Suprapubic skin (tissue), 4 donors: Measurements from ENCODE around the gene LRIG3.

Experiments
- POLR2A ChIP-seq, 2 donors: fragments of 450-650 bp; IDR thresholded peaks; one replicate each; pipeline ENCODE4 v1.6.1; 2017; ENCODE audit warnings: antibody characterized with exemption in 2 of 2, mild to moderate bottlenecking in 2 of 2, moderate library complexity in 2 of 2
- POLR2AphosphoS5 ChIP-seq, 3 donors: sonication (generic); formaldehyde crosslinking; IDR thresholded peaks; one replicate each; pipeline ENCODE4 v1.6.1; 2017; ENCODE audit warnings: antibody characterized with exemption in 3 of 3
- TF ChIP-seq, protein P1 (sequence below), 2 donors: fragments of 200-600 bp in 1 of 2; fragments of 450-650 bp in 1 of 2; sonication (generic) in 1 of 2; IDR thresholded peaks; one replicate each; pipeline ENCODE4 v1.5.1; 2016 to 2019; ENCODE audit warnings: antibody characterized with exemption in 2 of 2, mild to moderate bottlenecking in 1 of 2, moderate library complexity in 1 of 2

DNA sequence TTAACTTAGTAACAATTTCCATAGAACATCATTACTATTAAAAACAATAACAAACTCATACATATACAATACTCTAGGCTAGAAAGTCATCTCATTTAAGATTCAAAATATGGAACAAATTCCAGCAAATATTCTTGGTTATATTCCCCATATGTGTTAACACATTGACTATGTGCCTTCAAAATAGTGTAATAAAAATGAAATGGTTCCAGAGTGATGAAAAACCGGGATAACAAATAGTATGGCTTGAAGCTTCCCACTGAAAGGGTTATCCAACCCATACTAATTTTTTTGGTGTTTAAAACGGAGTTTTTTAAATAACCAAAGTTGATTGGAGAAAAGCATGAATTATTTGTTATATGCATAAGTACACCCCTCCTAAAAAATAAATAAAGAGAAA, 5.3 kb downstream of the LRIG3 start:
- TF ChIP-seq, protein P1, sequence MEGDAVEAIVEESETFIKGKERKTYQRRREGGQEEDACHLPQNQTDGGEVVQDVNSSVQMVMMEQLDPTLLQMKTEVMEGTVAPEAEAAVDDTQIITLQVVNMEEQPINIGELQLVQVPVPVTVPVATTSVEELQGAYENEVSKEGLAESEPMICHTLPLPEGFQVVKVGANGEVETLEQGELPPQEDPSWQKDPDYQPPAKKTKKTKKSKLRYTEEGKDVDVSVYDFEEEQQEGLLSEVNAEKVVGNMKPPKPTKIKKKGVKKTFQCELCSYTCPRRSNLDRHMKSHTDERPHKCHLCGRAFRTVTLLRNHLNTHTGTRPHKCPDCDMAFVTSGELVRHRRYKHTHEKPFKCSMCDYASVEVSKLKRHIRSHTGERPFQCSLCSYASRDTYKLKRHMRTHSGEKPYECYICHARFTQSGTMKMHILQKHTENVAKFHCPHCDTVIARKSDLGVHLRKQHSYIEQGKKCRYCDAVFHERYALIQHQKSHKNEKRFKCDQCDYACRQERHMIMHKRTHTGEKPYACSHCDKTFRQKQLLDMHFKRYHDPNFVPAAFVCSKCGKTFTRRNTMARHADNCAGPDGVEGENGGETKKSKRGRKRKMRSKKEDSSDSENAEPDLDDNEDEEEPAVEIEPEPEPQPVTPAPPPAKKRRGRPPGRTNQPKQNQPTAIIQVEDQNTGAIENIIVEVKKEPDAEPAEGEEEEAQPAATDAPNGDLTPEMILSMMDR (IDR thresholded peaks at IDR 0.05): no peak
- no peak for TF ChIP-seq POLR2A (IDR thresholded peaks at IDR 0.05)
- no peak for TF ChIP-seq POLR2AphosphoS5 (IDR thresholded peaks at IDR 0.05)
